A549 (cell line): ENCODE results near the gene BRPF1. TPM values are rescaled to one million over a fixed set of nuclear protein-coding genes. Genes with fewer than 3 reads are reported as not detected.

Experiments
- ATAC-seq, 2 experiments: fragments of 200-7000 bp in 1 of 2; fragments of >200 bp in 1 of 2; cut with Nextera tagmentation in 1 of 2; cut with Tn5 transposase in 1 of 2; 3 replicates each; pipeline versions ENCODE4 v1.8.0 to v1.9.1; 2018 to 2020; ENCODE audit warnings: mild to moderate bottlenecking in 1 of 2, moderate library complexity in 1 of 2
- CTCF ChIA-PET: fragments of 300-600 bp; sonication (Branson Sonifier 250); formaldehyde crosslinking; extraction: SDS; loops from one replicate; lab custom pipeline; 2021; ENCODE audit warnings: antibody characterized with exemption, inconsistent platforms; lab: Yijun Ruan, JAX
- POLR2A ChIA-PET: fragments of 350-600 bp; formaldehyde crosslinking; extraction: SDS; loops from one replicate; lab custom pipeline; 2021; ENCODE audit warnings: antibody characterized with exemption, inconsistent platforms; lab: Yijun Ruan, JAX
- DNase-seq, 2 experiments: peaks; one replicate each; pipeline versions ENCODE4 v3.0.0 to v3.0.0-alpha.2; 2011 to 2016; ENCODE audit warnings: low read depth in 1 of 2, low spot score in 1 of 2
- FAIRE-seq: peaks from 2 replicates; lab custom pipeline; 2011; peaks lifted over from hg19 to GRCh38; lab: Jason Lieb, UNC
- H3K27ac ChIP-seq, 2 experiments: fragments of >200 bp; sonication (Bioruptor Twin); formaldehyde crosslinking; 3 replicates each; pipeline ENCODE4 v1.5.1; 2016 to 2017
- H3K4me1 ChIP-seq: fragments of >200 bp; sonication (Bioruptor Twin); formaldehyde crosslinking; 3 replicates; pipeline ENCODE4 v1.6.1; 2016
- H3K4me2 ChIP-seq: fragments of >200 bp; sonication (Bioruptor Twin); formaldehyde crosslinking; 3 replicates; pipeline ENCODE4 v1.6.1; 2016
- H3K4me3 ChIP-seq: fragments of >200 bp; sonication (Bioruptor Twin); formaldehyde crosslinking; 3 replicates; pipeline ENCODE4 v1.5.1; 2016
- H3K9me3 ChIP-seq: fragments of >200 bp; sonication (Bioruptor Twin); formaldehyde crosslinking; 3 replicates; pipeline ENCODE4 v1.6.1; 2016
- BHLHE40 ChIP-seq: IDR thresholded peaks from 2 replicates; pipeline ENCODE4 v1.6.1; 2012; ENCODE audit warnings: low read depth, low read length, inconsistent platforms
- CBX2 ChIP-seq: fragments of 200-600 bp; sonication (generic); IDR thresholded peaks from 2 replicates; pipeline ENCODE4 v1.6.1; 2016; ENCODE audit warnings: low read depth, mild to moderate bottlenecking, borderline replicate concordance
- CBX8 ChIP-seq: fragments of 200-600 bp; sonication (generic); IDR thresholded peaks from 2 replicates; pipeline ENCODE4 v1.6.1; 2016
- CEBPB ChIP-seq, 2 experiments: fragments of >200 bp in 1 of 2; sonication (Bioruptor Twin) in 1 of 2; formaldehyde crosslinking in 1 of 2; IDR thresholded peaks; 2 replicates each; pipeline ENCODE4 v1.6.1; 2012 to 2016
- CHD2 ChIP-seq: fragments of 150-350 bp; IDR thresholded peaks from 2 replicates; pipeline ENCODE4 v1.6.1; 2014; ENCODE audit warnings: low read length; ENCODE audit not compliant: partially characterized antibody
- CHD4 ChIP-seq: fragments of 200-600 bp; sonication (generic); IDR thresholded peaks from 2 replicates; pipeline ENCODE4 v1.6.1; 2016; ENCODE audit warnings: antibody characterized with exemption, mild to moderate bottlenecking, borderline replicate concordance
- EHF ChIP-seq: fragments of 250-450 bp; sonication (Bioruptor Pico); IDR thresholded peaks from 2 replicates; pipeline ENCODE4 v1.5.0; 2020; ENCODE audit warnings: mild to moderate bottlenecking
- EHMT2 ChIP-seq: fragments of 200-600 bp; sonication (generic); IDR thresholded peaks from 2 replicates; pipeline ENCODE4 v1.6.1; 2016; ENCODE audit warnings: antibody characterized with exemption, low read depth, mild to moderate bottlenecking, moderate library complexity
- ELK1 ChIP-seq: fragments of 150-350 bp; IDR thresholded peaks from 2 replicates; pipeline ENCODE4 v1.6.1; 2014; ENCODE audit warnings: low read depth, mild to moderate bottlenecking, low read length
- EP300 ChIP-seq, 2 experiments: fragments of >200 bp; sonication (Bioruptor Twin); formaldehyde crosslinking; IDR thresholded peaks; 2 replicates in 1 of 2; 3 replicates in 1 of 2; pipeline ENCODE4 v1.6.1; 2016 to 2017
- ESRRA ChIP-seq: fragments of 150-350 bp; IDR thresholded peaks from 2 replicates; pipeline ENCODE4 v1.6.1; 2014; ENCODE audit warnings: mild to moderate bottlenecking, low read length, borderline replicate concordance
- FOSB ChIP-seq: fragments of 250-450 bp; sonication (Bioruptor Pico); IDR thresholded peaks from 2 replicates; pipeline ENCODE4 v1.5.0; 2020; ENCODE audit warnings: mild to moderate bottlenecking, moderate library complexity
- FOSL2 ChIP-seq, 2 experiments: fragments of 450-650 bp in 1 of 2; fragments of >200 bp in 1 of 2; sonication (Bioruptor Twin) in 1 of 2; formaldehyde crosslinking; IDR thresholded peaks; 2 replicates each; pipeline versions ENCODE4 v1.5.0 to v1.6.1; 2016 to 2020; ENCODE audit warnings: mild to moderate bottlenecking in 1 of 2, moderate library complexity in 1 of 2
- HES2 ChIP-seq: fragments of >200 bp; sonication (Bioruptor Twin); formaldehyde crosslinking; IDR thresholded peaks from 2 replicates; pipeline ENCODE4 v1.6.1; 2016
- HMGXB4 ChIP-seq: fragments of 250-450 bp; sonication (Bioruptor Pico); IDR thresholded peaks from 2 replicates; pipeline ENCODE4 v1.5.0; 2021; ENCODE audit warnings: mild to moderate bottlenecking, moderate library complexity, borderline replicate concordance
- HOXA7 ChIP-seq: fragments of 250-450 bp; sonication (Bioruptor Pico); IDR thresholded peaks from 2 replicates; pipeline ENCODE4 v1.5.0; 2020; ENCODE audit warnings: mild to moderate bottlenecking, moderate library complexity
- JUNB ChIP-seq: fragments of >200 bp; sonication (Bioruptor Twin); formaldehyde crosslinking; IDR thresholded peaks from 2 replicates; pipeline ENCODE4 v1.6.1; 2016
- KDM5A ChIP-seq: fragments of 200-600 bp; sonication (generic); IDR thresholded peaks from 2 replicates; pipeline ENCODE4 v1.6.1; 2016; ENCODE audit warnings: antibody characterized with exemption, mild to moderate bottlenecking
- MAFK ChIP-seq: fragments of 450-650 bp; IDR thresholded peaks from 2 replicates; pipeline ENCODE4 v1.6.1; 2014; ENCODE audit not compliant: partially characterized antibody
- MAX ChIP-seq: IDR thresholded peaks from 2 replicates; pipeline ENCODE4 v1.6.1; 2012
- MAZ ChIP-seq: fragments of 150-350 bp; IDR thresholded peaks from 2 replicates; pipeline ENCODE4 v1.6.1; 2014; ENCODE audit warnings: antibody characterized with exemption, low read depth, low read length, borderline replicate concordance
- PBX3 ChIP-seq: IDR thresholded peaks from 2 replicates; pipeline ENCODE4 v1.6.1; 2012
- PHF8 ChIP-seq: fragments of 200-600 bp; sonication (generic); IDR thresholded peaks from 2 replicates; pipeline ENCODE4 v1.6.1; 2016; ENCODE audit warnings: low read depth, mild to moderate bottlenecking, antibody characterized with exemption, moderate library complexity, borderline replicate concordance
- POLR2A ChIP-seq: IDR thresholded peaks from 2 replicates; pipeline ENCODE4 v1.6.1; 2012; ENCODE audit warnings: mild to moderate bottlenecking, low read length
- POLR2AphosphoS2 ChIP-seq: conservative IDR thresholded peaks from 2 replicates; pipeline ENCODE4 v1.6.1; 2012; ENCODE audit warnings: low read length, improper control_type of control experiment, inconsistent platforms
- RAD21 ChIP-seq, 2 experiments: fragments of >200 bp in 1 of 2; sonication (Bioruptor Twin) in 1 of 2; formaldehyde crosslinking in 1 of 2; IDR thresholded peaks in 1 of 2; conservative IDR thresholded peaks in 1 of 2; 2 replicates in 1 of 2; 3 replicates in 1 of 2; pipeline ENCODE4 v1.6.1; 2012 to 2018; ENCODE audit warnings: inconsistent platforms in 1 of 2
- RCOR1 ChIP-seq: fragments of 150-350 bp; IDR thresholded peaks from 2 replicates; pipeline ENCODE4 v1.6.1; 2014; ENCODE audit warnings: antibody characterized with exemption, low read length, low read depth
- RNF2 ChIP-seq: fragments of 200-600 bp; sonication (generic); IDR thresholded peaks from 2 replicates; pipeline ENCODE4 v1.6.1; 2016; ENCODE audit warnings: low read depth, mild to moderate bottlenecking, antibody characterized with exemption, moderate library complexity, borderline replicate concordance
- TFCP2L1 ChIP-seq: fragments of 250-450 bp; sonication (Bioruptor Pico); IDR thresholded peaks from 2 replicates; pipeline ENCODE4 v1.5.0; 2021; ENCODE audit warnings: mild to moderate bottlenecking
- TP53 ChIP-seq: fragments of 250-450 bp; sonication (Bioruptor Pico); IDR thresholded peaks from 2 replicates; pipeline ENCODE4 v1.5.0; 2021; ENCODE audit warnings: mild to moderate bottlenecking, moderate library complexity
- ZC3H11A ChIP-seq: fragments of 450-650 bp; IDR thresholded peaks from 2 replicates; pipeline ENCODE4 v1.6.1; 2014; ENCODE audit warnings: antibody characterized with exemption, mild to moderate bottlenecking
- ZNF302 ChIP-seq: fragments of 250-450 bp; sonication (Bioruptor Pico); IDR thresholded peaks from 2 replicates; pipeline ENCODE4 v1.9.0; 2021; ENCODE audit warnings: inconsistent platforms, mild to moderate bottlenecking, moderate library complexity
- WGBS: methylation state at CpG from one replicate; pipeline ENCODE4 v1.1.6; 2017; ENCODE audit errors: missing lambda C conversion rate; 5-methylcytosine and 5-hydroxymethylcytosine counted together
- polyA minus RNA-seq: library from RNA; depleted of rRNA, polyadenylated mRNA; stranded (reverse); fragments of >200 nt; gene quantifications from 2 replicates; pipeline ENCODE4 v1.2.3, GENCODE V29; 2011; rRNA and poly(A)+ RNA removed
- polyA plus RNA-seq, 4 experiments: library from polyadenylated mRNA; depleted of rRNA in 3 of 4; stranded (reverse); fragments of >200 nt; fragmentation: RNase III in 1 of 4; extraction: RNeasy Plus Mini Kit Qiagen cat#74134 plus additional on column Dnase treatment in 1 of 4; gene quantifications; 2 replicates in 3 of 4; 3 replicates in 1 of 4; pipeline ENCODE4 v1.2.3, GENCODE V29; 2011 to 2017

Gene BRPF1
- polyA plus RNA-seq (2011; rRNA removed) (8.6 and 10.1 TPM in 2 replicates), polyA plus RNA-seq (2017; fragmentation: RNase III; extraction: RNeasy Plus Mini Kit Qiagen cat#74134 plus additional on column Dnase treatment) (11.9 to 12.4 TPM (median 12.1 TPM) in 3 replicates), polyA minus RNA-seq (19.0 and 20.4 TPM in 2 replicates)
- polyA plus RNA-seq (2012; cell fraction: cytosol; rRNA removed) = 15.7 and 17.4 TPM in 2 replicates
- 35.8 and 42.1 TPM in 2 replicates for polyA plus RNA-seq (2012; cell fraction: nucleus; rRNA removed)

GRCh38 chr3:9731206-9732079, at the start of gene BRPF1:
TSS of gene BRPF1 (plus strand) at chr3:9731735. CDS start at chr3:9734141, 2,406 bp downstream.
- ChIA-PET CTCF (interaction anchor here (1.7 to 6.2 kb wide), 7 partner anchors 11 to 228 kb away, joined by 3 to 99 read pairs (median 17); partner anchors contain the start of gene OGG1), POLR2A (interaction anchor here (0.8 to 3.3 kb wide), 6 partner anchors 16 to 517 kb away, joined by 3 to 17 read pairs (median 5); partner anchors contain the start of genes ARPC4, OGG1 and TADA3)
- peak; percentile 98 to 99 for DNase-seq
- WGBS = 4% methylated on average over 15 of the region's 88 CpGs
- peak; percentile 94 to 97 for ATAC-seq
- peak within 1 kb of the TSS; percentile 92 for H3K4me3 ChIP-seq
- H3K4me2 ChIP-seq = peak within 1 kb of the TSS; percentile 97
- peaks cover 16% of the 10 kb centered on the region for H3K4me1 ChIP-seq
- no peak for FAIRE-seq
- H3K27ac ChIP-seq = peak within 1 kb of the TSS; percentile 93 to 97
- H3K9me3 ChIP-seq = no peaks in the 10 kb centered on the region
- peak; percentile 63 for TF ChIP-seq POLR2A
- TF ChIP-seq RNF2 = no peak
- TF ChIP-seq ESRRA = no peak
- TF ChIP-seq FOSL2 (IDR thresholded peaks at IDR 0.05) = no peak
- TF ChIP-seq FOSL2 (CRISPR knock-in tag; IDR thresholded peaks at IDR 0.05) = peak; percentile 23; the same call in 1 of the 2 replicates
- TF ChIP-seq EHMT2 = no peak
- TF ChIP-seq CEBPB (IDR thresholded peaks at IDR 0.05) = no peak
- no peak for TF ChIP-seq CBX2
- TF ChIP-seq ZC3H11A = no peak
- TF ChIP-seq CHD2 = no peak
- TF ChIP-seq MAX = peak; percentile 82
- no peak for TF ChIP-seq JUNB
- TF ChIP-seq PBX3 = no peak
- no peak for TF ChIP-seq BHLHE40
- no peak for TF ChIP-seq CHD4
- no peak for TF ChIP-seq HES2
- no peak for TF ChIP-seq ZNF302
- TF ChIP-seq HMGXB4 (CRISPR knock-in tag) = peak; percentile 51; the same call in 1 of the 2 replicates
- no peak for TF ChIP-seq HOXA7 (CRISPR knock-in tag)
- no peak for TF ChIP-seq FOSB (CRISPR knock-in tag)
- TF ChIP-seq ELK1 = no peak
- TF ChIP-seq PHF8 = peak; percentile 53; the same call in 1 of the 2 replicates
- no peak for TF ChIP-seq CBX8
- TF ChIP-seq RCOR1 = no peak
- no peak for TF ChIP-seq POLR2AphosphoS2
- TF ChIP-seq TP53 (CRISPR knock-in tag) = no peak
- TF ChIP-seq MAZ = 0 out of 2 replicates have a peak, but pooled peaks have one; percentile 40
- TF ChIP-seq EHF (CRISPR knock-in tag) = no peak
- TF ChIP-seq EP300 (IDR thresholded peaks at IDR 0.05) = no peak
- TF ChIP-seq RAD21 (conservative IDR thresholded peaks at IDR 0.05 in 1 of 2, IDR thresholded peaks at IDR 0.05 in 1 of 2) = no peak
- TF ChIP-seq TFCP2L1 (CRISPR knock-in tag) = no peak
- no peak for TF ChIP-seq KDM5A
- TF ChIP-seq MAFK = no peak
